Epidermal melanocyte (primary cell): ENCODE results near the gene SLFN12.
A peak's percentile ranks its signal among the peaks of the same experiment; 100 is the strongest.
"Not testable (repeated sequence)": the region's sequence is repeated elsewhere in the genome, so short reads cannot be mapped to it uniquely, and the experiment has no call there.

ENCODE experiments used
- DNase-seq: peaks from one replicate; pipeline ENCODE4 v3.0.0; 2011; ENCODE audit warnings: low spot score; ENCODE audit not compliant: insufficient read length

Gene SLFN12

GRCh38 chr17:35432176-35433074 is at the start of gene SLFN12:
TSS of gene SLFN12 (minus strand) at chr17:35432500. CDS start at chr17:35423028, 9,472 bp downstream.
- peak; percentile 59 for DNase-seq

DNA sequence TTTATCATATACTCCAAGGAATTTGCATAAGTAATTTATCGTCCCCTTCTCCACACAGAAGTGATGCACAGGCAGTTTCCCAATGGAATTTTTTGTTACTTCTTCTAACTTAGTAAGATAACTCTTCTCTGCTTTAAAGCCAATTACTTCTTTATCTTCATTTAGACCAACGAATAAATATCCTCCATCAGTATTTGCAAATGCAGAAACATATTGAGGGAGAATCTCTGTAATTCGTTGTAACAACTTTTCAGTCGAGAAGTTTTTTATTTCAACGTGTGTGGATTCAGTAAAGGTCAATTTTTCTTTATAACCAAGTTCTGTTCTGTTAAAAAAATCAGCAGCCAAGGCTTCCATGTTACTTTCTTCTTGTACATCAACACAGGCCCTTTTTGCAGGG is 47.0 kb upstream of the SLFN12 start:
- DNase-seq: no peak

- DNase-seq: no peak
Observed at GRCh38 chr17:35477248-35477647, 44.9 kb upstream of the SLFN12 start.

DNA sequence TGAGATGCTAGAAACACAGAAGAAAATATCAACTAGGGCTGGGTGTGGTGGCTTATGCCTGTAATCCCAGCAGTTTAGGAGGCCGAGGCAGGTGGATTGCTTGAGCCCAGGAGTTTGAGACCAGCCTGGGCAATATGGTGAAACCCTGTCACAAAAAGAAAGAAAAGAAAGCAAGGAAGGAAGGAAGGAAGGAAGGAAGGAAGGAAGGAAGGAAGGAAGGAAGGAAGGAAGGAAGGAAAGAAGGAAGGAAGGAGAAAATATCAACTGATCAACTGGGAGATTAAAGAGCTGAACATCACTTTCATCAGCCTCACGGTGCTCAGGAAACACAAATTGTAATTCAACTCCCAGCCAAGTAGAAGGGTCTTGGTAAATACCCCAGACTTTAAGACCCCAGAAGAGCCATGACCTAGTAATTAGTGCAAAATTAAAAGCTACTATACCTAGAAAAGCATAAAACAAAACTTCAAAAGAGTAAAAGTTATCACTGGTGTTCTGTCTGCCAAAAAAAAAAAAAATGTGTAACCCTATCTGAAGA is 44.1 kb upstream of the SLFN12 start:
- DNase-seq: no peak

GRCh38 chr17:35468475-35468874 is 36.2 kb upstream of the SLFN12 start:
- DNase-seq: no peak

DNA sequence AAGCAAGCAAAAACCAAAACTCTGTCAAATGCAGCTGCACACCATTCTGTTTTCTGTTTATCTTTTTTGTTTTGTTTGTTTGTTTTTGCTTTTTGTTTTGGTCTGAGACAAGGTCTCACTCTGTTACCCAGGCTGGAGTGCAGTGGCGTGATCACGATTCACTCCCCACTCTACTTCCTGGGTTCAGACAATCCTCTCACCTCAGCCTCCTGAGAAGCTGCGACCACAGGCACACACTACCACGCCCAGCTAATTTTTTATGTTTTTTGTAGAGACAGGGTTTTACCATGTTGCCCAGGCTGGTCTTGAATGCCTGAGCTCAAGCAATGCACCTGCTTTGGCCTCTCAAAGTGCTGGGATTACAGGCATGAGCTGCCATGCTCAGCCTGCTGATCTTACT is 35.5 kb upstream of the SLFN12 start:
- DNase-seq: no peak

- DNase-seq: no peak
Observed at GRCh38 chr17:35460354-35460851, 28.1 kb upstream of the SLFN12 start.

DNA sequence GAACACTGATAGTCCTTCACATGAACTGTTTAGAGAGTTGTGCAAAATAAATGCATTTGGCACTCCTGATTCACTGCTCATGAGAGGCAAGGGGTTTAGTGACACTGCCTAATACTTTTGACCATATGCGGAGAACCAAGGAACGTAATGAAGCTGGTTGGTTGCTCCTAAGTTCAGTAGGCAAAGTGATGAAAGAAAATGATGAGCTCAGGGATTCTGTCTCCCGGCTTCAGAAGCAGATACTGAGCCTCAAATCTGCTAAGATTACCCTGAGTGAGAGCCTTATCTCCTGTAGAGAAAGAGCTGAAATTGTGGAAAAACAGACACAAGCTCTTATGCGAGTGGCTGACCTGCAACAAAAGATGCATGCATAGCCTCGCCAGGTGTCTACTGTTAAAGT is 21.7 kb upstream of the SLFN12 start:
- not testable (repeated sequence) for DNase-seq

GRCh38 chr17:35453171-35453570 is 20.9 kb upstream of the SLFN12 start:
- no peak for DNase-seq

DNA sequence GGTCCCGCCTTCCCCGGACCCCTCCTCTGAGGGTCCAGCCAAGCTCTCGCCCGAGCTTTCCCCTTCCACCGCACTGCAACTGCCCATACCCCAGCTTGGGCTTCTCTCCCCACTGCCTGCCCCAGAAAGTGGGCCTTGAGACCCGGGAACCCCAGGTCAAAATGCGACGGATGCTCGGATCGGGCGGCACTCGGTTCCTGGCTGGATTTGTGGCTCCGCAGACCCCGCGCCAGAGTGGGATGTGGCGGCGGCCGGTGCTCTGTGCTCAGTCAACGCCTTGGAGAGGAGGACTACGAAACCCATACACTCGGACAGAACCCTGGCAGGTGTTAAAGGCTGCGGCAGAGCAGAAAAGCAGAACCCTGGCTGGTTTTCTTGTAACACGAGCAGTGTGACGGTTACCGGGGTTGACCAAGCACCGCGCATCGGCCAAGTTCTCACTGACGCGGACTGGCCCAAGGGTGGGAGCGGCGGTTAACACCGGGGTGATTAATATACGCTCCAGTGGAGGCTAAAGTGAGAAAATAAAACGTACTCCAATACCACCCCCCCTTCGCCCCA is 17.2 kb upstream of the SLFN12 start:
- no peak for DNase-seq

DNA sequence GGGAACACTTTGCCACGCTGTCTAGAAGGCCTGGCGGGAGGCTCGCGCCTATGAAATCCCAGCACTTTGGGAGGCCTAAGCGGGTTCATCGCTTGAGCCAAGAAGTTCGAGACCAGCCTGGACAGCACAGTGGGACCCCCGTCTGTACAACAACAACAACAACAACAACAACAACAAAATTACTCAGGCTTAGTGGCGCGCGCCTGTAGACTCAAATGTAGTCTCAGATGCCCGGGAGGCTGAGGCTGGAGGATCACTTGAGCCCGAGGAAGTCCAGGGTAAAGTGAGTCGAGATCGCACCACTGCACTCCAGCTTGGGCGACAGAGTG is 16.6 kb upstream of the SLFN12 start:
- DNase-seq: no peak

DNA sequence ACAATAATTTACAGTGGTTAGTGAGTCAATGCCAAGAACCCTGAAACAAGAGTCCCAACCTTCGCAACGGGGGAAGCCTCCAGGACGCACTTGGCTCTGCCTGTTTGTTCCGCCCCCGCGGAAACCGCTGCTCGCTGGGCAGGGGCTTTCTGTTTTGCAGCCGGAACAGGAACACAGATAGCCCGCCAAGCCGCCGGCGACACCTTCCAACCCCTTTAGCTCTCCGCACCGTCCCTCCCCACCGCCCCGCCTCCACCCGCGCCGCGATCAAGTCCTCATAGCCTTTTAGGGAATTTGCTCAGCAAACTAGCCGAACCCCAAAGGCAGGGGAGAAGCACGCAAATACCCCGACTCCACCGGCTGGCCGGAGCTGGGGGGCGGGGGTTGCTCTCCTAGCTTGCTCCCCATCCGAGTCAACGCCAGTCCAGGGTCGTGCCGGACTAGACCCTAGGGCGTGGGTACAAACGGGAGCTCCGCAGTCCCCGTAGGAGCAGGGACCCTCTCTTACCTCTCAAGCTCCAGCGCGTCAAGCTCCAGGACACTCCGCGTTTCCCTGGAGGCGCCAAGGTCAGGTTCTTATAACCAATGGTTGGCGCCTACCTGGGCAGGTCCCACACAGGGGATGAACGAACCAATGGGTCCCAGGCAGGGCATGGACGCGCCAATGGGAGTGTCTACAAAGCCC is 16.1 kb upstream of the SLFN12 start, which contains the start of gene SLFN13:
Gene SLFN13 (minus strand): TSS at position 553 of the 685 bp plus-strand sequence. CDS start 3,086 bp downstream, outside the sequence.
- DNase-seq: no peak

DNA sequence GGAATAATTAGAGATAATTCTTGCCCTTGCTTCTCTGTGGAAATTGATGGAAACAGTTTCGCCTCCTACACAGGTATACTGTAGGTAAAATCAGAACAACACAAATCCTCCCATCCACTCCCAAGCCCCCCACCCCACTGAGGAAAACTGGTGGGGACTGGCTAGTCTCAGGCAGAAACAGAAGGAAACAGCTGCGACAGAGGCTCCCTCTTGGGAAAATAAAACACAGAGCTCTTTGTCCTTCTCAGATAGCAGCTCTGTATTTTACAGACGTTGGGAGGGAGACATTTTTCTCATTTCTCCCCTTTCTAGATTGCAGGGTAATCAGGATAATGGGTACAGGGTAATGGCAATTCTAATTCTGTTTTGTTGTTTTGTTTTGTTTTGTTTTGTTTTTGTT is 15.2 kb upstream of the SLFN12 start:
- peak; percentile 38 for DNase-seq

- DNase-seq: no peak
Observed at GRCh38 chr17:35438433-35438832, 6.1 kb upstream of the SLFN12 start.

- peak; percentile 54 for DNase-seq
Observed at GRCh38 chr17:35433075-35433894, 985 bp upstream of the SLFN12 start.

DNA sequence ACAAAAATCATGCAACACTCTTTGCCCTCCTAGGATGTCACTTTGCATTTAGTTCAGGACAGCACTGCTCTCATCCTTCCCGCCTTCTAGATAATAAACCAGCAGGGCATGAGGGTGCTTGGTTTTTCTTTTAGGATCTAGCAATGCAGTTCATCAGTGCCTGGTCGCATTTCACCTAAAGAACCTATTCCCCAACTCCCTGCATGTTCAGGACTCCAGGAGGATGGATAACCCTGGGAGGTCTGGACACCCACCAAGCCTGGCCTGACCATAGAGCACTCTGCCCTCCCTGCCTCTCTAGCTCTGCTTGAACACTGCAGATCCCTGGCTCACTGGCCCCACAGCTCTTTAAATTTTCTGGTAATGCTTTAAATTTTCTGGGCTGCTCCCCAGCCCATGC is 2.6 kb downstream of the SLFN12 start:
- DNase-seq: no peak

- DNase-seq: no peak
Observed at GRCh38 chr17:35428229-35428628, 4.1 kb downstream of the SLFN12 start.

- no peak for DNase-seq
Observed at GRCh38 chr17:35423761-35424160, 8.5 kb downstream of the SLFN12 start.

GRCh38 chr17:35421069-35421468 is 11.2 kb downstream of the SLFN12 start:
- DNase-seq: not testable (repeated sequence)

DNA sequence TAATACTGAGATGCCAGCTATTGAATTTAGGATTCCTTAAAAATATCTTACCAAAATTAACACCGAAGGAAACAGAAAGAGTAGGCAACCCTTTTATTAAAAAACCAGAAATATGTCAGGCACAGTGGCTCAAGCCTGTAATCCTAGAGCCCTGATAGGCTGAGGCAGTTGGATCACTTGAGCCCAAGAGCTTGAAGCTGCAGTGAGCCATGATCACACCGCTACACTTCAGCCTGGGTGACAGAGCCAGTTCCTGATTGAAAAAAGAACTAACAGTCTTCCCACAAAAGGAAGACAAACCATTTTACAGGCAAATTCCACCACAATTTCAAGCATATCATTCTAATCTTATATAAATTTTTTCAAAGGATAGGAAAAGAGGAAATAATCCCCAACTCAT is 15.6 kb downstream of the SLFN12 start:
- DNase-seq: no peak

- DNase-seq: not testable (repeated sequence)
Observed at GRCh38 chr17:35414707-35415106, 17.6 kb downstream of the SLFN12 start.
